Mesenchymal stem cell (in vitro differentiated cells and primary cell): Measurements from ENCODE around the gene SLCO2A1.

Source experiments
- DNase-seq: peaks from one replicate; pipeline ENCODE4 v3.0.0-alpha.2; 2013
- H2AFZ ChIP-seq: one replicate; pipeline ENCODE4 v1.6.1; 2013; ENCODE audit warnings: low read depth, mild to moderate bottlenecking, control low read depth, inconsistent platforms, low read length, moderate library complexity
- H2AK5ac ChIP-seq: 2 replicates; pipeline ENCODE4 v1.6.1; 2013; ENCODE audit warnings: low read length, moderate library complexity, mild to moderate bottlenecking, inconsistent platforms; ENCODE audit not compliant: severe bottlenecking
- H2BK120ac ChIP-seq: one replicate; pipeline ENCODE4 v1.6.1; 2013; ENCODE audit warnings: low read depth, mild to moderate bottlenecking, inconsistent platforms, low read length, moderate library complexity
- H2BK12ac ChIP-seq, 2 experiments: one replicate each; pipeline ENCODE4 v1.6.1; 2013; ENCODE audit warnings: inconsistent platforms in 2 of 2, low read length in 2 of 2, mild to moderate bottlenecking in 2 of 2, moderate library complexity in 2 of 2, control low read depth in 1 of 2
- H2BK15ac ChIP-seq: one replicate; pipeline ENCODE4 v1.6.1; 2013; ENCODE audit warnings: mild to moderate bottlenecking, low read depth, inconsistent platforms; ENCODE audit not compliant: poor library complexity, severe bottlenecking
- H2BK5ac ChIP-seq: 2 replicates; pipeline ENCODE4 v1.6.1; 2013; ENCODE audit warnings: low read depth, mild to moderate bottlenecking, low read length, control low read depth, inconsistent platforms; ENCODE audit not compliant: poor library complexity, severe bottlenecking
- H3K14ac ChIP-seq, 2 experiments: one replicate each; pipeline ENCODE4 v1.6.1; 2013; ENCODE audit warnings: inconsistent platforms in 2 of 2, low read length in 2 of 2, control low read depth in 1 of 2, mild to moderate bottlenecking in 1 of 2, moderate library complexity in 1 of 2
- H3K18ac ChIP-seq, 2 experiments: one replicate each; pipeline ENCODE4 v1.6.1; 2013; ENCODE audit warnings: inconsistent platforms in 2 of 2, low read length in 2 of 2, control low read depth in 1 of 2, low read depth in 1 of 2, mild to moderate bottlenecking in 1 of 2
- H3K23ac ChIP-seq, 2 experiments: one replicate each; pipeline ENCODE4 v1.6.1; 2013; ENCODE audit warnings: inconsistent platforms in 2 of 2, low read length in 2 of 2, mild to moderate bottlenecking in 2 of 2, moderate library complexity in 2 of 2, control low read depth in 1 of 2
- H3K27ac ChIP-seq: 2 replicates; pipeline ENCODE4 v1.5.1; 2013; ENCODE audit warnings: mild to moderate bottlenecking, moderate library complexity, low read length, control low read depth, inconsistent platforms; ENCODE audit not compliant: poor library complexity, severe bottlenecking
- H3K27me3 ChIP-seq, 2 experiments: 2 replicates each; pipeline versions ENCODE4 v1.6.1 to v1.7.0; 2013; ENCODE audit warnings: low read length in 2 of 2, mild to moderate bottlenecking in 2 of 2, moderate library complexity in 2 of 2, control low read depth in 1 of 2, inconsistent platforms in 1 of 2; ENCODE audit not compliant: control insufficient read depth in 1 of 2, insufficient read depth in 1 of 2
- H3K36me3 ChIP-seq, 2 experiments: 2 replicates each; pipeline versions ENCODE4 v1.6.1 to v1.7.0; 2013; ENCODE audit warnings: low read length in 2 of 2, control low read depth in 1 of 2, inconsistent platforms in 1 of 2, low read depth in 1 of 2, mild to moderate bottlenecking in 1 of 2; ENCODE audit not compliant: insufficient read depth in 2 of 2, control insufficient read depth in 1 of 2
- H3K4ac ChIP-seq, 2 experiments: one replicate each; pipeline ENCODE4 v1.6.1; 2013; ENCODE audit warnings: inconsistent platforms in 2 of 2, low read length in 2 of 2, mild to moderate bottlenecking in 2 of 2, moderate library complexity in 2 of 2, control low read depth in 1 of 2, low read depth in 1 of 2
- H3K4me1 ChIP-seq: 2 replicates; pipeline ENCODE4 v1.6.1; 2013; ENCODE audit warnings: low read depth, low read length, control low read depth; ENCODE audit not compliant: control insufficient read depth, insufficient read depth
- H3K4me2 ChIP-seq: 2 replicates; pipeline ENCODE4 v1.6.1; 2013; ENCODE audit warnings: low read length, mild to moderate bottlenecking, inconsistent platforms; ENCODE audit not compliant: poor library complexity, severe bottlenecking
- H3K4me3 ChIP-seq, 2 experiments: 2 replicates each; pipeline versions ENCODE4 v1.5.1 to v1.7.0; 2013; ENCODE audit warnings: low read length in 2 of 2, mild to moderate bottlenecking in 2 of 2, control low read depth in 1 of 2, low read depth in 1 of 2; ENCODE audit not compliant: insufficient read depth in 1 of 2
- H3K79me1 ChIP-seq: replicated peaks from 2 replicates; pipeline ENCODE4 v1.6.1; 2013; ENCODE audit warnings: mild to moderate bottlenecking, control low read depth, low read length, inconsistent platforms; ENCODE audit not compliant: poor library complexity, severe bottlenecking
- H3K9ac ChIP-seq: 2 replicates; pipeline ENCODE4 v1.7.0; 2013; ENCODE audit warnings: mild to moderate bottlenecking, low read length, moderate library complexity
- H3K9me3 ChIP-seq: 2 replicates; pipeline ENCODE4 v1.7.0; 2013; ENCODE audit warnings: mild to moderate bottlenecking, low read length; ENCODE audit not compliant: control insufficient read depth
- H4K8ac ChIP-seq: one replicate; pipeline ENCODE4 v1.6.1; 2013; ENCODE audit warnings: inconsistent platforms, mild to moderate bottlenecking, low read length, moderate library complexity
- H4K91ac ChIP-seq: one replicate; pipeline ENCODE4 v1.6.1; 2013; ENCODE audit warnings: mild to moderate bottlenecking, low read length, inconsistent platforms
- whole genome bisulfite sequencing: methylation state at CpG from one replicate; pipeline ENCODE4 v1.1.7; 2013; ENCODE audit warnings: mixed read lengths; 5-methylcytosine and 5-hydroxymethylcytosine counted together

The SLCO2A1 gene

GRCh38 chr3:134056464-134056891 lies 26.8 kb upstream of the SLCO2A1 start:
- peaks cover 0 to 18% of the 10 kb centered on the region in 2 experiments for H3K27me3 ChIP-seq
- H3K23ac ChIP-seq, result no peak overlapping the region
- no peak overlapping the region for H3K27ac ChIP-seq
- H3K4me2 ChIP-seq, result no peak overlapping the region
- no peak overlapping the region for H3K9ac ChIP-seq
- no peaks in the 10 kb centered on the region for H3K4me1 ChIP-seq
- H3K36me3 ChIP-seq, result no peaks in the 10 kb centered on the region
- no peak overlapping the region for H2AFZ ChIP-seq
- H2BK15ac ChIP-seq, result no peak overlapping the region
- no peak overlapping the region for H2BK12ac ChIP-seq
- 74% methylated on average over 7 of the region's 7 CpGs for WGBS
- H2AK5ac ChIP-seq, result no peak overlapping the region
- H4K8ac ChIP-seq, result no peak overlapping the region
- no peak overlapping the region for H3K4ac ChIP-seq
- H4K91ac ChIP-seq, result peak overlapping the region; percentile 6
- no peak overlapping the region for H2BK120ac ChIP-seq
- no peak for DNase-seq
- H3K18ac ChIP-seq, result no peak overlapping the region
- H3K79me1 ChIP-seq, result no peaks in the 10 kb centered on the region
- no peak overlapping the region for H3K14ac ChIP-seq
- no peak overlapping the region for H3K4me3 ChIP-seq
- no peak overlapping the region for H2BK5ac ChIP-seq
- no peaks in the 10 kb centered on the region for H3K9me3 ChIP-seq

GRCh38 chr3:134055661-134056060 lies 25.9 kb upstream of the SLCO2A1 start:
- Histone ChIP-seq H3K18ac (no peak overlapping the region), H3K23ac (no peak overlapping the region), H3K4me1 (no peaks in the 10 kb centered on the region), H3K4me3 (no peak overlapping the region), H2AK5ac (no peak overlapping the region), H2BK5ac (no peak overlapping the region), H2BK15ac (no peak overlapping the region), H2BK12ac (no peak overlapping the region), H3K36me3 (no peaks in the 10 kb centered on the region), H4K8ac (no peak overlapping the region), H3K27ac (no peak overlapping the region), H3K4me2 (no peak overlapping the region), H3K14ac (no peak overlapping the region), H2BK120ac (no peak overlapping the region), H3K4ac (no peak overlapping the region), H4K91ac (no peak overlapping the region), H2AFZ (no peak overlapping the region), H3K9ac (no peak overlapping the region), H3K27me3 (peaks cover 0 to 9% of the 10 kb centered on the region in 2 experiments), H3K9me3 (no peaks in the 10 kb centered on the region), H3K79me1 (no peaks in the 10 kb centered on the region)
- DNase-seq, result no peak
- WGBS, result 91% methylated on average over 5 of the region's 7 CpGs

- Histone ChIP-seq H3K23ac (no peak overlapping the region), H2AK5ac (no peak overlapping the region), H3K27ac (no peak overlapping the region), H3K79me1 (no peaks in the 10 kb centered on the region), H3K18ac (no peak overlapping the region), H3K4me1 (no peaks in the 10 kb centered on the region), H3K27me3 (peaks cover 0 to 2% of the 10 kb centered on the region in 2 experiments), H2BK15ac (no peak overlapping the region), H2BK5ac (no peak overlapping the region), H3K9ac (no peak overlapping the region), H2BK12ac (no peak overlapping the region), H3K9me3 (no peaks in the 10 kb centered on the region), H4K91ac (no peak overlapping the region), H2AFZ (no peak overlapping the region), H2BK120ac (no peak overlapping the region), H4K8ac (no peak overlapping the region), H3K14ac (no peak overlapping the region), H3K36me3 (no peaks in the 10 kb centered on the region), H3K4me3 (no peak overlapping the region), H3K4ac (no peak overlapping the region), H3K4me2 (no peak overlapping the region)
- 88% methylated on average over 3 of the region's 3 CpGs for WGBS
- DNase-seq, result no peak
These were observed 25.2 kb upstream of the SLCO2A1 start for GRCh38 chr3:134054881-134055280.

- Histone ChIP-seq H3K23ac (no peak overlapping the region), H2BK5ac (no peak overlapping the region), H2AFZ (no peak overlapping the region), H3K9me3 (no peaks in the 10 kb centered on the region), H3K14ac (no peak overlapping the region), H3K4me3 (no peak overlapping the region), H3K79me1 (no peaks in the 10 kb centered on the region), H2BK15ac (no peak overlapping the region), H3K4me1 (no peaks in the 10 kb centered on the region), H3K18ac (no peak overlapping the region), H3K9ac (no peak overlapping the region), H2BK12ac (no peak overlapping the region), H3K4me2 (no peak overlapping the region), H3K27me3 (no peaks in the 10 kb centered on the region), H2BK120ac (no peak overlapping the region), H4K91ac (no peak overlapping the region), H3K36me3 (no peaks in the 10 kb centered on the region), H4K8ac (no peak overlapping the region), H3K4ac (no peak overlapping the region), H2AK5ac (no peak overlapping the region), H3K27ac (no peak overlapping the region)
- no peak for DNase-seq
- WGBS, result 82% methylated on average over 5 of the region's 5 CpGs
These were observed 24.5 kb upstream of the SLCO2A1 start for GRCh38 chr3:134054231-134054630.
